ENCODE data around the gene MARK3. TPM values are rescaled to one million over a fixed set of nuclear protein-coding genes. Genes with fewer than 3 reads are reported as not detected.

Gene MARK3
- total and polyA plus RNA-seq, 2 of the 4 experiments (the other 2 are of a cell fraction): 78.5 to 80.5 TPM

DNA sequence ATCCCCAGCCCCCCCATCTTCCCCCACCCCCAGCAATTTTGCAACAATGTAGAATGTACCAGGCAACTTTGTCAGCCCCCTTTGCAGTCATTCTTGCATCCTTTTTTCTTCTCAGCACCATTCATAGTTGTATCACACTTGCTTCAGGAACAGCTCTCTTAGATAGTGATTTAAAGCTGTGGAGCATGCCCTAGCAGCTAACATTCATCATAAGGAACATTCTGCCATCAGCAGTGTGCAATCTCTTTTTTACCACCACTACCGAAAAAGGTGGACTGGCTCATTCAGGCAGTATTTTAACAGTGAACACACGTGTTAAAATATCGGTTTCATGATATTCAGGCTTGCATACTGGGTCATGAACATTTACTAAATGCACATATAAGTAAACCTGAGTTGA is 45.1 kb downstream of the MARK3 start:
- no peak overlapping the region for H2BK15ac ChIP-seq (ENCODE audit: low read depth, low read length)
- peaks cover 38% of the 10 kb centered on the region; the same call in 1 of the 2 replicates for H4K20me1 ChIP-seq (ENCODE audit: insufficient read depth, low read length)
- H2BK20ac ChIP-seq (ENCODE audit: low read depth, low read length): no peak overlapping the region
- no peak overlapping the region for H4K8ac ChIP-seq (ENCODE audit: low read depth in 2 of 2, low read length in 2 of 2)
- intact Hi-C loops (cut with micrococcal nuclease): no loop called here
- no peak overlapping the region for H3K18ac ChIP-seq (ENCODE audit: low read depth, low read length)
- ChIA-PET POLR2A (ENCODE audit: unreplicated experiment) (no interaction called here), CTCF (no interaction called here)
- no peak overlapping the region for H3K9ac ChIP-seq (ENCODE audit: low read depth, low read length)
- H3K36me3 ChIP-seq (ENCODE audit: control insufficient read depth, insufficient read depth, low read length): peaks cover 8% of the 10 kb centered on the region
- no peak overlapping the region for H4K5ac ChIP-seq (ENCODE audit: low read depth, low read length)
- in situ Hi-C loops (cut with MboI; ENCODE audit: low sequenced_read_pairs): no loop called here
- H3K9me3 ChIP-seq (ENCODE audit: control insufficient read depth, insufficient read depth, low read length): no peaks in the 10 kb centered on the region
- no peak overlapping the region for H2BK120ac ChIP-seq (ENCODE audit: low read depth, low read length)
- no peak overlapping the region for H2BK5ac ChIP-seq (ENCODE audit: low read depth, low read length, poor library complexity, severe bottlenecking)
- H4K91ac ChIP-seq (ENCODE audit: insufficient read depth, low read depth, low read length): no peak overlapping the region
- TF ChIP-seq, protein P1, sequence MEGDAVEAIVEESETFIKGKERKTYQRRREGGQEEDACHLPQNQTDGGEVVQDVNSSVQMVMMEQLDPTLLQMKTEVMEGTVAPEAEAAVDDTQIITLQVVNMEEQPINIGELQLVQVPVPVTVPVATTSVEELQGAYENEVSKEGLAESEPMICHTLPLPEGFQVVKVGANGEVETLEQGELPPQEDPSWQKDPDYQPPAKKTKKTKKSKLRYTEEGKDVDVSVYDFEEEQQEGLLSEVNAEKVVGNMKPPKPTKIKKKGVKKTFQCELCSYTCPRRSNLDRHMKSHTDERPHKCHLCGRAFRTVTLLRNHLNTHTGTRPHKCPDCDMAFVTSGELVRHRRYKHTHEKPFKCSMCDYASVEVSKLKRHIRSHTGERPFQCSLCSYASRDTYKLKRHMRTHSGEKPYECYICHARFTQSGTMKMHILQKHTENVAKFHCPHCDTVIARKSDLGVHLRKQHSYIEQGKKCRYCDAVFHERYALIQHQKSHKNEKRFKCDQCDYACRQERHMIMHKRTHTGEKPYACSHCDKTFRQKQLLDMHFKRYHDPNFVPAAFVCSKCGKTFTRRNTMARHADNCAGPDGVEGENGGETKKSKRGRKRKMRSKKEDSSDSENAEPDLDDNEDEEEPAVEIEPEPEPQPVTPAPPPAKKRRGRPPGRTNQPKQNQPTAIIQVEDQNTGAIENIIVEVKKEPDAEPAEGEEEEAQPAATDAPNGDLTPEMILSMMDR (conservative IDR thresholded peaks at IDR 0.05; ENCODE audit: low read depth, low read length): no peak
- TF ChIP-seq MXI1 (IDR thresholded peaks at IDR 0.05; ENCODE audit: borderline replicate concordance, low read depth, low read length) (no peak), FOS (IDR thresholded peaks at IDR 0.05; ENCODE audit: low read depth, low read length) (no peak), CHD1 (IDR thresholded peaks at IDR 0.05; ENCODE audit: low read depth, low read length) (no peak), SMC3 (IDR thresholded peaks at IDR 0.05; ENCODE audit: low read depth, low read length) (no peak), MAZ (IDR thresholded peaks at IDR 0.05; ENCODE audit: borderline replicate concordance, low read depth, low read length) (no peak), BHLHE40 (IDR thresholded peaks at IDR 0.05; ENCODE audit: low read depth, low read length) (no peak), NFE2L2 (IDR thresholded peaks at IDR 0.05; ENCODE audit: low read depth, low read length) (no peak), RAD21 (IDR thresholded peaks at IDR 0.05; ENCODE audit: low read length) (no peak), POLR2A (IDR thresholded peaks at IDR 0.05; ENCODE audit: low read depth, low read length) (no peak), RCOR1 (IDR thresholded peaks at IDR 0.05; ENCODE audit: insufficient replicate concordance, low read length) (no peak), CEBPB (IDR thresholded peaks at IDR 0.05; ENCODE audit: low read depth, low read length) (no peak), MAFK (IDR thresholded peaks at IDR 0.05; ENCODE audit: low read depth, low read length) (no peak), RFX5 (IDR thresholded peaks at IDR 0.05; ENCODE audit: low read depth, low read length) (no peak)
- TF ChIP-seq, protein P2, sequence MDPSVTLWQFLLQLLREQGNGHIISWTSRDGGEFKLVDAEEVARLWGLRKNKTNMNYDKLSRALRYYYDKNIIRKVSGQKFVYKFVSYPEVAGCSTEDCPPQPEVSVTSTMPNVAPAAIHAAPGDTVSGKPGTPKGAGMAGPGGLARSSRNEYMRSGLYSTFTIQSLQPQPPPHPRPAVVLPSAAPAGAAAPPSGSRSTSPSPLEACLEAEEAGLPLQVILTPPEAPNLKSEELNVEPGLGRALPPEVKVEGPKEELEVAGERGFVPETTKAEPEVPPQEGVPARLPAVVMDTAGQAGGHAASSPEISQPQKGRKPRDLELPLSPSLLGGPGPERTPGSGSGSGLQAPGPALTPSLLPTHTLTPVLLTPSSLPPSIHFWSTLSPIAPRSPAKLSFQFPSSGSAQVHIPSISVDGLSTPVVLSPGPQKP (IDR thresholded peaks at IDR 0.05; ENCODE audit: borderline replicate concordance, low read depth, low read length): no peak
- BruUV-seq (replicated peaks): no TSS peak
- H3K4ac ChIP-seq (ENCODE audit: low read depth, low read length): no peak overlapping the region
- no peak overlapping the region for H2AK9ac ChIP-seq (replicated peaks; ENCODE audit: low read depth, low read length, poor library complexity)
- no peak overlapping the region for H3K27ac ChIP-seq (ENCODE audit: insufficient read depth, low read length)
- no peak overlapping the region for H3K56ac ChIP-seq (ENCODE audit: extremely low read depth, insufficient read depth, low read length)
- no peak overlapping the region for H2AK5ac ChIP-seq (ENCODE audit: low read depth, low read length)
- H3K79me1 ChIP-seq (ENCODE audit: low read depth in 1 of 2, low read length in 2 of 2): peaks cover 36 to 80% of the 10 kb centered on the region in 2 experiments
- WGBS, 2 experiments (ENCODE audit: extremely low coverage in 2 of 2, insufficient read length in 1 of 2): no CpG with 5 or more reads among the region's 3 CpGs
- no peak overlapping the region for H3K14ac ChIP-seq (replicated peaks; ENCODE audit: low read depth, low read length)
- H3K23ac ChIP-seq (ENCODE audit: low read depth, low read length): no peak overlapping the region
- DNase-seq (no peak), ATAC-seq (ENCODE audit: low read depth) (no peak)
- H3K4me2 ChIP-seq (ENCODE audit: low read depth, low read length): no peak overlapping the region
- dilution Hi-C loops (cut with HindIII; ENCODE audit: low sequenced_read_pairs, unreplicated experiment): no loop called here
- no peak overlapping the region for H2AFZ ChIP-seq (replicated peaks; ENCODE audit: low read length, poor library complexity)
- H3K4me1 ChIP-seq (ENCODE audit: control insufficient read depth, insufficient read depth, low read length): peaks cover 10% of the 10 kb centered on the region
- H3K9me1 ChIP-seq (ENCODE audit: insufficient read depth, low read length): peaks cover 2% of the 10 kb centered on the region; the same call in 1 of the 2 replicates
- H3K4me3 ChIP-seq (ENCODE audit: insufficient read depth, low read depth, low read length): no peak overlapping the region
- no peaks in the 10 kb centered on the region for H3K27me3 ChIP-seq (ENCODE audit: control insufficient read depth, insufficient read depth, low read length)

Data from IMR-90 (cell line).